Left lung (tissue), 10 donors: ENCODE data around the gene UBASH3B. TPM values are rescaled to one million over a fixed set of nuclear protein-coding genes. Genes with fewer than 3 reads are reported as not detected.

Experiments used
- ATAC-seq: fragments of 200-7000 bp; cut with Tn5 transposase; one replicate; pipeline ENCODE4 v1.9.1; 2020; ENCODE audit warnings: moderate library complexity
- DNase-seq, 4 donors: peaks; one replicate each; pipeline ENCODE4 v3.0.0-alpha.2; 2013 to 2020
- H3K27ac ChIP-seq, 2 donors: fragments of 200-600 bp; sonication (generic) in 1 of 2; one replicate each; pipeline versions ENCODE4 v1.5.0 to v1.8.0; 2020 to 2021
- H3K27me3 ChIP-seq, 2 donors: fragments of 200-600 bp; sonication (generic) in 1 of 2; one replicate each; pipeline versions ENCODE4 v1.5.0 to v1.8.0; 2020 to 2021
- H3K36me3 ChIP-seq, 2 donors: fragments of 200-600 bp; sonication (generic) in 1 of 2; one replicate each; pipeline versions ENCODE4 v1.5.0 to v1.8.0; 2020 to 2021
- H3K4me1 ChIP-seq, 2 donors: fragments of 200-600 bp; one replicate each; pipeline ENCODE4 v1.8.0; 2021
- H3K4me3 ChIP-seq, 2 donors: fragments of 200-600 bp; sonication (generic) in 1 of 2; one replicate each; pipeline versions ENCODE4 v1.5.0 to v1.8.0; 2020 to 2021; ENCODE audit warnings: mild to moderate bottlenecking in 1 of 2
- H3K9me3 ChIP-seq, 2 donors: fragments of 200-600 bp; sonication (generic) in 1 of 2; one replicate each; pipeline versions ENCODE4 v1.5.0 to v1.8.0; 2020 to 2021
- intact Hi-C, 2 donors: fragments of 100-400 bp; cut with DNase I; formaldehyde crosslinking; loops; one replicate each; pipeline versions ENCODE4 v1.11.2 to v1.14.2; 2022
- polyA plus RNA-seq, 6 donors: library from polyadenylated mRNA; unstranded; fragments of 120-200 nt; gene quantifications; one replicate each; pipeline ENCODE4 v1.2.1, GENCODE V29; 2013; ENCODE audit not compliant: insufficient read length in 6 of 6
- total RNA-seq, 2 donors: library from RNA; stranded (reverse); fragmentation: NEBNext Ultra II Directional; extraction: Animal tissue kit (Norgen Biotek cat#: 25700); gene quantifications; one replicate each; pipeline ENCODE4 v1.2.1, GENCODE V29; 2021
- TF ChIP-seq, protein P1 (sequence below), 2 donors: fragments of 200-600 bp; sonication (generic) in 1 of 2; IDR thresholded peaks; one replicate each; pipeline versions ENCODE4 v1.5.0 to v1.8.0; 2021; ENCODE audit warnings: antibody characterized with exemption in 2 of 2
- donor health status: DM: no; HTN: yes; CAD: no.
- donor health status: DM: no; HTN: no; CAD: no.

UBASH3B gene
- total and polyA plus RNA-seq, 8 donors: 4.0 to 38.6 (median 5.7) TPM

DNA sequence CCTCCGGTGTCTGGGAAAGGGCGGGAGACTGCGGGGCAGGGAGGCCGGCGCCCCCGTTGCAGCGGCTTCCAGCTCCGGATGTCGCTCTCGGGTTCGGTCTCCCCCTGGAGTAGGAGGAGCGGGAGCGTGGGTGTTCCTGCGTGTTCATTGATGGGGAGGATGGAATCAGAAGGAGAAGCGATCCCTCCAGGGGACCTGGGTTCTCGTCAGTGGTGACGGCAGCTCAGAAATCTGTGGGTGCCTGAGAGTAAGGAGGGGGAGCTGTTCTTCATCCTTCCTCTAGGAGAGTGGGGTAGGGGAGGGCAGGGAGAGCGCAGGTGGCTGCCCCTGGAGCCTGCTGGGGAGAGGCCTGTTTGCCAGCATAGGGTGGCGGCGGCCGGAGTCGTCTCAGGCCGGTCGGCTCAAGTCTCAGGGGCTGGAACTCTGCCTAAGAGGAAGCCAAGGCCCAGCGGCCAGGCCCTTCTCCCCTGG lies 1.1 kb downstream of the UBASH3B start:
- peak in 3 of 4 donors; percentile 39 to 89 (median 63) for DNase-seq
- peak overlapping the region; percentile 87 to 95 for H3K4me3 ChIP-seq
- intact Hi-C loops: loop anchor here in 1 of 2 donors (10.0 kb wide), 1 partner anchor 98 kb away; no protein-coding TSS in a partner anchor
- ATAC-seq: peak; percentile 54
- peaks cover 0 to 6% of the 10 kb centered on the region in 2 donors for H3K27me3 ChIP-seq
- no peaks in the 10 kb centered on the region for H3K9me3 ChIP-seq
- TF ChIP-seq, protein P1, sequence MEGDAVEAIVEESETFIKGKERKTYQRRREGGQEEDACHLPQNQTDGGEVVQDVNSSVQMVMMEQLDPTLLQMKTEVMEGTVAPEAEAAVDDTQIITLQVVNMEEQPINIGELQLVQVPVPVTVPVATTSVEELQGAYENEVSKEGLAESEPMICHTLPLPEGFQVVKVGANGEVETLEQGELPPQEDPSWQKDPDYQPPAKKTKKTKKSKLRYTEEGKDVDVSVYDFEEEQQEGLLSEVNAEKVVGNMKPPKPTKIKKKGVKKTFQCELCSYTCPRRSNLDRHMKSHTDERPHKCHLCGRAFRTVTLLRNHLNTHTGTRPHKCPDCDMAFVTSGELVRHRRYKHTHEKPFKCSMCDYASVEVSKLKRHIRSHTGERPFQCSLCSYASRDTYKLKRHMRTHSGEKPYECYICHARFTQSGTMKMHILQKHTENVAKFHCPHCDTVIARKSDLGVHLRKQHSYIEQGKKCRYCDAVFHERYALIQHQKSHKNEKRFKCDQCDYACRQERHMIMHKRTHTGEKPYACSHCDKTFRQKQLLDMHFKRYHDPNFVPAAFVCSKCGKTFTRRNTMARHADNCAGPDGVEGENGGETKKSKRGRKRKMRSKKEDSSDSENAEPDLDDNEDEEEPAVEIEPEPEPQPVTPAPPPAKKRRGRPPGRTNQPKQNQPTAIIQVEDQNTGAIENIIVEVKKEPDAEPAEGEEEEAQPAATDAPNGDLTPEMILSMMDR (IDR thresholded peaks at IDR 0.05): no peak
- H3K36me3 ChIP-seq: no peaks in the 10 kb centered on the region
- H3K27ac ChIP-seq: peak overlapping the region; percentile 91 to 93
- H3K4me1 ChIP-seq: peaks cover 3 to 68% of the 10 kb centered on the region in 2 donors

DNA sequence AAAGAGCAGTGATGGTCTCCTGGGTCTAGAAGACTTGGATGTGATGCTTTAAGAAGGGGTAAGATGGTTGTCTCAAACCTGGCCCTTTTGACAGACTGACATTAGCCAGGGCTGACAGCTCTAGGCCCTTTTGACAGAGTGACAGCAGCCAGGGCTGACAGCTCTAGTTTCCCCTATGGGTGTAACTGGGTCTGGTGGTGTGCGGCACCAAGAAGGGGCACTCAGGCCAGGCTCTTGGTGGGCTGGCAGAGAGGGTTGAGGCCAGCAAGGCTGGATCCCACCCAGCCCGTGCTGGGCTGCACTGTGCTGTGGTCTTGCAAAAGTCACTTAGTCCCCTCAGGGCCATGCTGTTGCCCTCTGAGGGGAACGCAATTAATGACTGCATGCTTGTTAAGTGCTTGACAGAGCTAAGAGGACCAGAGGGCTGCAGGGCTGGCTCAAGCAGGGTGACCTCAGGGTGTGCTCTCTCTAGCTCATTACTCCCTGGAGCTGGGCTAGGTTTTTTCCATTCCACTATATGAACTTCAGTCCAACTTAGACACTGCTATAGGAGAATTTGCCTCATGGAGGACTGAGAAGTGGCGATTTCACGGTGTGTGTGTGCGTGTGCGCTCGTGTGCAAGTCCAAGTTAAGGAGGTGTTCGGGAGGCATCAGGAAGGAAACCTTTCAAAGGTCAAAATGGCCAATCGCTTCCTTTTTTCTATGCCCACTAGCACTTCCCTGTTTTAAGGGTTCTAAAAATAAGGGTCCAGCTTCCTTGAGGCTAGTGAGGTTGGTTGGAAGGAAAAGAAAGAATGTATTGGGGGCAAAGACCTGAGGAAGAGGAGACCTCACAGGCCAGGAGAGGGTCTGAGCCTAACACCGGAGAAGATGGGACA lies 4.4 kb downstream of the UBASH3B start:
- Histone ChIP-seq H3K36me3 (no peaks in the 10 kb centered on the region), H3K4me1 (peaks cover 3 to 74% of the 10 kb centered on the region in 2 donors), H3K27ac (peak overlapping the region in 1 of 2 donors; percentile 46), H3K27me3 (no peaks in the 10 kb centered on the region), H3K9me3 (no peaks in the 10 kb centered on the region), H3K4me3 (no peak overlapping the region)
- TF ChIP-seq, protein P1 (IDR thresholded peaks at IDR 0.05): no peak
- ATAC-seq (no peak), DNase-seq (no peak)
- intact Hi-C loops: loop anchor here in 1 of 2 donors (10.0 kb wide), 1 partner anchor 95 kb away; no protein-coding TSS in a partner anchor

DNA sequence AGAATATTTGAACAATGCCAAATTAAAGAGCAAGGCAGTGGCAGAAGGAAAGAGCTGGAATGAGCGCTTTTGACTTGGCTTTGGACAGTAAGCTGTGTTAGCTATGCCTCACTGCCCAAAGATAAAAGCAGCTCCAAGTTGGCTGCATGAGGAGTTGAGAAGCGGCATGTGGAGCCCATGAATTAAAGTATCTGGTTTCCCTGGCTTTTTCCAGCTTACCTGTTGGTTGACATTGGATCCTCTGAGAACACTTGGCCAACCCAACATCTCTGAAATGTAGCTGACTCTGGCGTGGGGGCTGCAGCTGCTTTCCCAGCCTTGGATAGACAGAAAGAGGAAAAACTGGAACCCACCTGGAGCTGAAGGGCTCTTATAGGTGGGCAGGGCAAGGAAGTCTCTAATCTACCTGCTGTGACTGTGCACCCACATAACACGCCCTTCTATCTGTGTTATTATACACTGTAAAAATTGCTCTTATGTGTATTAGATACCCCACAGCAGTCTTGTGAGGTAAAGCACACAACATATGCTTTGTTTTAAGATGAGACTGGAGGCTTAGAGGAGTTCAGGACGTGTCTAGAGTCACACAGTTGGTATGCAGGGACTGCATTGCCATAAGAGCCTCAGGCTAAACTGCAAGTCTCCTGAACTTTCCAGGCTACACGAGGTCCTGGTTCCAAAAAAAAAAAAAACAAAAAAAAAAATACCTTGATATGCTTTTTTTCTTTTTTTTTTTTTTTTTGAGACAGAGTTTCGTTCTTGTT lies 5.8 kb downstream of the UBASH3B start:
- no peaks in the 10 kb centered on the region for H3K36me3 ChIP-seq
- no peaks in the 10 kb centered on the region for H3K9me3 ChIP-seq
- no peak overlapping the region for H3K27ac ChIP-seq
- peaks cover 0 to 84% of the 10 kb centered on the region in 2 donors for H3K4me1 ChIP-seq
- intact Hi-C loops: no loop called here
- H3K27me3 ChIP-seq: no peaks in the 10 kb centered on the region
- no peak for DNase-seq
- no peak overlapping the region for H3K4me3 ChIP-seq
- TF ChIP-seq, protein P1 (IDR thresholded peaks at IDR 0.05): no peak
- no peak for ATAC-seq

DNA sequence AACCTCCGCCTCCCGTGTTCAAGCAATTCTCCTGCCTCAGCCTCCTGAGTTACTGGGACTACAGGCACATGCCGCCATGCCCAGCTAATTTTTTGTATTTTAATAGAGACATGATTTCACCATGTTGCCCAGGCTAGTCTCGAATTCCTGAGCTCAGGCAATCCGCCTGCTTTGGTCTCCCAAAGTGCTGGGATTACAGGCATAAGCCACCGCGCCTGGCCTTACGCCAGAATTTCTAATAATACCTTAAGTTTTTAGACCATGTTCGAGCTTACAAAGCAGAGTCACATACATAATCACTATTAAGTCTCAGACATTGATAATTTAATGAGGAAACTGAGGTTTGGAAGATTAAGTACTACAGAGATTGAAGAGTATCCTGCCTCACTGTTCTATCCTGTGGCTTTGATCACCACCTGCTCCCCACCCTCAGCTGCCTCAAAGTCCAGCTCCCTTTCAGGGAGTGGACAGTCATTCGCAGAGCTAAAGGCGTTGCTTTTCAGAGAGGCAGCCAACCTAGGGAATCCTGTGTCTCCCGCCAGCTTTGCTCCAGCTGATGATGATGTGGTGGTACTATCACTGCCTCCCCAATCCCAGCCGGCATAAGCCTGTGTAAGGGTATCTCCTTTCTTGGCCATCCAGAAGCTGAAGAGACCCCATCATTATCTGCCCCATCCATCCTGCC lies 7.7 kb downstream of the UBASH3B start:
- ATAC-seq (no peak), DNase-seq (no peak)
- Histone ChIP-seq H3K36me3 (no peaks in the 10 kb centered on the region), H3K27ac (no peak overlapping the region), H3K4me1 (peaks cover 0 to 74% of the 10 kb centered on the region in 2 donors), H3K9me3 (no peaks in the 10 kb centered on the region), H3K27me3 (no peaks in the 10 kb centered on the region), H3K4me3 (no peak overlapping the region)
- TF ChIP-seq, protein P1 (IDR thresholded peaks at IDR 0.05): no peak
- intact Hi-C loops: no loop called here
